Smooth muscle cell (in vitro differentiated cells): ENCODE data around the gene RNF167. TPM values are rescaled to one million over a fixed set of nuclear protein-coding genes. Genes with fewer than 3 reads are reported as not detected.
"Not testable (repeated sequence)": the region's sequence is repeated elsewhere in the genome, so short reads cannot be mapped to it uniquely, and the experiment has no call there.

ENCODE experiments used
- DNase-seq: peaks from one replicate; lab custom pipeline; 2025; ENCODE audit not compliant: unreplicated experiment; lab: John Stamatoyannopoulos, UW
- H2AFZ ChIP-seq: fragments of 200-600 bp; sonication (generic); 2 replicates; pipeline ENCODE4 v1.6.0; 2016; ENCODE audit warnings: antibody characterized with exemption, low read depth, mild to moderate bottlenecking
- H3F3A ChIP-seq: fragments of 200-600 bp; sonication (generic); 2 replicates; pipeline ENCODE4 v1.6.0; 2017; ENCODE audit warnings: antibody characterized with exemption, low read depth
- H3K27ac ChIP-seq: fragments of 200-600 bp; sonication (generic); 2 replicates; pipeline ENCODE4 v1.5.1; 2016; ENCODE audit warnings: low read depth, mild to moderate bottlenecking
- H3K27me3 ChIP-seq: fragments of 200-600 bp; sonication (generic); 2 replicates; pipeline ENCODE4 v1.6.1; 2016; ENCODE audit warnings: low read depth, mild to moderate bottlenecking
- H3K36me3 ChIP-seq: fragments of 200-600 bp; sonication (generic); 2 replicates; pipeline ENCODE4 v1.5.1; 2016; ENCODE audit warnings: low read depth
- H3K4me1 ChIP-seq: fragments of 200-600 bp; sonication (generic); 2 replicates; pipeline ENCODE4 v1.5.1; 2016; ENCODE audit warnings: low read depth
- H3K4me2 ChIP-seq: fragments of 200-600 bp; sonication (generic); 2 replicates; pipeline ENCODE4 v1.6.0; 2016; ENCODE audit warnings: mild to moderate bottlenecking
- H3K4me3 ChIP-seq: fragments of 200-600 bp; sonication (generic); 2 replicates; pipeline ENCODE4 v1.5.1; 2016; ENCODE audit warnings: mild to moderate bottlenecking
- H3K79me2 ChIP-seq: fragments of 200-600 bp; sonication (generic); 2 replicates; pipeline ENCODE4 v1.6.0; 2016; ENCODE audit warnings: low read depth, mild to moderate bottlenecking
- H3K9ac ChIP-seq: fragments of 200-600 bp; sonication (generic); 2 replicates; pipeline ENCODE4 v1.6.0; 2016; ENCODE audit warnings: low read depth
- H3K9me3 ChIP-seq: fragments of 200-600 bp; sonication (generic); replicated peaks from 2 replicates; pipeline ENCODE4 v1.5.1; 2016; ENCODE audit warnings: low read depth
- H4K20me1 ChIP-seq: fragments of 200-600 bp; sonication (generic); 2 replicates; pipeline ENCODE4 v1.6.0; 2016; ENCODE audit warnings: low read depth
- WGBS: methylation state at CpG from one replicate; pipeline ENCODE4 v1.1.7; 2016; ENCODE audit warnings: low lambda C conversion rate; 5-methylcytosine and 5-hydroxymethylcytosine counted together
- polyA plus RNA-seq: library from polyadenylated mRNA; unstranded; fragments of >200 nt; fragmentation: Nextera tagmentation; extraction: Ambion mirVana; gene quantifications from 2 replicates; pipeline ENCODE4 v1.2.1, GENCODE V29; 2016
- total RNA-seq: library from RNA; depleted of rRNA; stranded (reverse); fragments of >200 nt; gene quantifications from 2 replicates; pipeline ENCODE4 v1.2.3, GENCODE V29; 2014
- TF ChIP-seq, protein P1 (sequence below): fragments of 200-600 bp; sonication (generic); IDR thresholded peaks from 2 replicates; pipeline ENCODE4 v1.5.1; 2017; ENCODE audit warnings: borderline replicate concordance, mild to moderate bottlenecking, antibody characterized with exemption; ENCODE audit not compliant: insufficient read depth, poor library complexity, severe bottlenecking

RNF167 gene
- total and polyA plus RNA-seq, 2 experiments from 2014 or later = 39.6 to 59.4 TPM

DNA sequence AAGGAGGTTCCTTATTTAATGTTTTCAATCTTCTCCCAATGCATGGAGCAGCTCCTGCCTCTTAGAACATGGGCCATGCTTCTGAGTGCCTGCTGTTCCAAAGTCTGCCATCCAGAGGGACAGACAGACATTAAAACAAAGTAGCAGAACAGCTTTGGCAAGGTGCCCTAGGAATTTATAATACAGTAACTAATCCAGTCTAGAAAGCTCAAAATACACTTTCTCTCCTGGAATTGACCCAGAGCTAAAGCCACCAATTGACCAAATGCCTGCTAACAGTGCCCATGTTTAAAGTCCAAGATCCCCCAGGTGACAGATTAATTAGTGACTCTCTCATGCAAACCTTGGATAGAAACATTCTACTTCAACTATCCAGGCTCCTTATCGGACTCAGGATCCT, 26.1 kb upstream of the RNF167 start:
- DNase-seq = no peak
- no peak overlapping the region for H3K4me3 ChIP-seq
- H3K4me2 ChIP-seq = no peak overlapping the region

DNA sequence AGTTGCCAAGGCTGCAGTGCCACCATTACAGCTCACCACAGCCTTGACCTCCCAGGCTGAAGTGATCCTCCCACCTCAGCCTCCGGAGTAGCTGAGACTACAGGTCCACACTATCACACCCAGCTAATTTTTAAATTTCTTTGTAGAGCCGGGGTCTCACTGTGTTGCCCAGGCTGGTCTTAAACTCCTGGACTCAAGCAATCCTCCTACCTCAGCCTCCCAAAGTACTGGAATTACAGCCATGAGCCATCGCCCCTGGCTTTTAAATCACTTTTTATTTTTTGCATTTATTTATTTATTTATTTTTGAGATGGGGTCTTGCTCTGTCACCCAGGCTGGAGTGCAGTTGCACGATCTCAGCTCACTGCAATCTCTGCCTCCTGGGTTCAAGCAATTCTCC, 25.5 kb upstream of the RNF167 start:
- not testable (repeated sequence) for H2AFZ ChIP-seq, H3K27me3 ChIP-seq, H3K79me2 ChIP-seq, H3F3A ChIP-seq, H3K9ac ChIP-seq, H3K4me3 ChIP-seq, H3K27ac ChIP-seq, H3K9me3 ChIP-seq, H3K4me1 ChIP-seq, H3K4me2 ChIP-seq, H3K36me3 ChIP-seq, DNase-seq, H4K20me1 ChIP-seq
- 94% methylated on average over 4 of the region's 4 CpGs for WGBS

More for the DNA sequence above, 26.1 kb upstream of the RNF167 start:
- Histone ChIP-seq H3K79me2 (no peaks in the 10 kb centered on the region), H3K27ac (no peak overlapping the region), H4K20me1 (no peaks in the 10 kb centered on the region), H3F3A (no peaks in the 10 kb centered on the region), H3K27me3 (no peaks in the 10 kb centered on the region), H2AFZ (no peak overlapping the region), H3K9me3 (no peaks in the 10 kb centered on the region), H3K4me1 (no peaks in the 10 kb centered on the region), H3K9ac (no peak overlapping the region), H3K36me3 (no peaks in the 10 kb centered on the region)
- WGBS = 88% methylated on average over 1 of the region's 1 CpG
- TF ChIP-seq, protein P1, sequence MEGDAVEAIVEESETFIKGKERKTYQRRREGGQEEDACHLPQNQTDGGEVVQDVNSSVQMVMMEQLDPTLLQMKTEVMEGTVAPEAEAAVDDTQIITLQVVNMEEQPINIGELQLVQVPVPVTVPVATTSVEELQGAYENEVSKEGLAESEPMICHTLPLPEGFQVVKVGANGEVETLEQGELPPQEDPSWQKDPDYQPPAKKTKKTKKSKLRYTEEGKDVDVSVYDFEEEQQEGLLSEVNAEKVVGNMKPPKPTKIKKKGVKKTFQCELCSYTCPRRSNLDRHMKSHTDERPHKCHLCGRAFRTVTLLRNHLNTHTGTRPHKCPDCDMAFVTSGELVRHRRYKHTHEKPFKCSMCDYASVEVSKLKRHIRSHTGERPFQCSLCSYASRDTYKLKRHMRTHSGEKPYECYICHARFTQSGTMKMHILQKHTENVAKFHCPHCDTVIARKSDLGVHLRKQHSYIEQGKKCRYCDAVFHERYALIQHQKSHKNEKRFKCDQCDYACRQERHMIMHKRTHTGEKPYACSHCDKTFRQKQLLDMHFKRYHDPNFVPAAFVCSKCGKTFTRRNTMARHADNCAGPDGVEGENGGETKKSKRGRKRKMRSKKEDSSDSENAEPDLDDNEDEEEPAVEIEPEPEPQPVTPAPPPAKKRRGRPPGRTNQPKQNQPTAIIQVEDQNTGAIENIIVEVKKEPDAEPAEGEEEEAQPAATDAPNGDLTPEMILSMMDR = no peak

DNA sequence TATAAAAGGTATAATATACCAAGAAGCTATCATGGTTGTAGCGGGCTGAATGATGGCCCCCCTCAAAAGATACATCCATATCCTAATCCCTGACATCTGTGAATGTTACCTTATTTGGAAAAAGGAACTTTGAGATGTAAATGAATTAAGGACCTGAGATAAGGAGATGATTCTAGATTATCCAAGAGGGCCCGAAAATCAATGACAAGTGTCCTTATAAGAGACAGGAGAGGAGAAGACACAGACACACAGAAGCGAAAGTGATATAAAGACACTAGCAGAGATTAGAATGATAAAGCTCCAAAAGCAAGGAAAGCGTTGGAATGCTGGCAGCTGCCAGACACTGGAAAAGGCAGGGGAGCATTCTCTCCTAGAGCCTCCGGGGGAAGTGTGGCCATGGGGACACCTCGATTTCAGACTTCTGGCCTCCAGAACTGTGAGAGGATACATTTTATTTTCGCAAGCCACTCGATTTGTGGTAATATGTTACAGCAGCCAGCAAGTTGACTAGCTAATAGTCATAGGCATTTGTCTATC, 20.5 kb upstream of the RNF167 start:
- TF ChIP-seq, protein P1 = no peak
- no peak overlapping the region for H3K4me2 ChIP-seq
- peaks cover 11% of the 10 kb centered on the region for H3F3A ChIP-seq
- H2AFZ ChIP-seq = no peak overlapping the region
- WGBS = 59% methylated on average over 8 of the region's 8 CpGs
- no peaks in the 10 kb centered on the region for H3K36me3 ChIP-seq
- H3K27ac ChIP-seq = peak overlapping the region; percentile 75
- no peaks in the 10 kb centered on the region for H3K9me3 ChIP-seq
- H4K20me1 ChIP-seq = no peaks in the 10 kb centered on the region
- no peak overlapping the region for H3K9ac ChIP-seq
- no peaks in the 10 kb centered on the region for H3K4me1 ChIP-seq
- no peak overlapping the region for H3K4me3 ChIP-seq
- no peaks in the 10 kb centered on the region for H3K27me3 ChIP-seq
- no peak for DNase-seq
- no peaks in the 10 kb centered on the region for H3K79me2 ChIP-seq

DNA sequence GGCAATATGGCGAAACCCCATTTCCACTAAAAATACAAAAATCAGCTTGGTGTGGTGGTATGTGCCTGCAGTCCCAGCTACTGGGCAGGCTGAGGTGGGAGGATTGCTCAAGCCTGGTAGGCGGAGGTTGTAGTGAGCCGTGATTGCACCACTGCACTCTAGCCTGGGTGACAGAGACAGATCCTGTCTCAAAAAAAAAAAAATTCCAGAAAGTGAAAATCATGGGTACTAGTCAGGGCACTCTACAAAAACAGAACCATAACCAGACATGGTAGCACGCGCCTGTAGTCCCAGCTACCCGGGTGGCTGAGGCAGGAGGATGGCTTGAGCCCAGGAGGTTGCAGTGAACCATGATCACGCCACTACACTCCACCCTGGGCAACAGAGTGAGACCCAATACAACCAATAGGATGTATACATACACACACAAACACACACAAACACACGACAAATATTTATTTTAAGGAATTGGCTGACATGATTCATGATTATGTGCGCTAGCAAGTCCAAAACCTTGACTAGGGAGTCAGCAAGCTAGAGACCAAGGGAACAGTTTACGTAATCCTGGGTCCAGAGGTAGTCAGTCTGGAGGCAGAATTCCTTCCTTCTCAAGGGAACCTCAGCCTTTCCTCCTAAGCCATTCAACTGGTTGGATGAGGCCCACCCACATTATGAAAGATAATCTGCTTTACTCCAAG, 19.6 kb upstream of the RNF167 start:
- 71% methylated on average over 10 of the region's 10 CpGs for WGBS
- DNase-seq = no peak

More for the DNA sequence above, 19.6 kb upstream of the RNF167 start:
- no peaks in the 10 kb centered on the region for H3K4me1 ChIP-seq
- H3K4me3 ChIP-seq = no peak overlapping the region
- no peaks in the 10 kb centered on the region for H3K36me3 ChIP-seq
- peaks cover 11% of the 10 kb centered on the region for H3F3A ChIP-seq
- H3K79me2 ChIP-seq = no peaks in the 10 kb centered on the region
- no peak overlapping the region for H2AFZ ChIP-seq
- peak overlapping the region; percentile 75 for H3K27ac ChIP-seq
- H4K20me1 ChIP-seq = no peaks in the 10 kb centered on the region
- no peak overlapping the region for H3K9ac ChIP-seq
- H3K27me3 ChIP-seq = no peaks in the 10 kb centered on the region
- peak overlapping the region; percentile 60 for H3K4me2 ChIP-seq
- H3K9me3 ChIP-seq = no peaks in the 10 kb centered on the region
- TF ChIP-seq, protein P1 = no peak
